ENCODE results near the gene TESMIN.

The TESMIN gene

DNA sequence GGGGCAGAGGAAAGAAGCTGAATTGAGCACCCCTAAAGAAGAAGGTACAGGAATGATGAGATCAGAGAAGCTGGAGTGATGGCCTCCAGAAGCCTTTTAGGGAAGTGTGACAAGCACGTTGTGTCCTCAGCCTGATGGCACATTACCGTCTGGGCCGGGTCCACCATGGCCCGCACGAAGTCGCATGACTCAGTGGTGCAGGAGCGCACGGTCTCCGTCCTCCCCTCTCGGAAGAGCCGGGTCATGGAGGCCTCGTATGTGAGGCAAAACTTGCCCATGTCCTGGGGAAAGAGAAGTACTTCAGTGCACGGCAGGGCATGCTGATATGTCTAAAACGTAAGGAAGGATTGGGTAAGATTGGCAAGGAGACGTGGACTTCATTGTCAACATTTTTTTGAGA is 11.2 kb upstream of the TESMIN start:
- DNase-seq (ENCODE audit: low read depth in 2 of 2, low spot score in 1 of 2): no peak

DNA sequence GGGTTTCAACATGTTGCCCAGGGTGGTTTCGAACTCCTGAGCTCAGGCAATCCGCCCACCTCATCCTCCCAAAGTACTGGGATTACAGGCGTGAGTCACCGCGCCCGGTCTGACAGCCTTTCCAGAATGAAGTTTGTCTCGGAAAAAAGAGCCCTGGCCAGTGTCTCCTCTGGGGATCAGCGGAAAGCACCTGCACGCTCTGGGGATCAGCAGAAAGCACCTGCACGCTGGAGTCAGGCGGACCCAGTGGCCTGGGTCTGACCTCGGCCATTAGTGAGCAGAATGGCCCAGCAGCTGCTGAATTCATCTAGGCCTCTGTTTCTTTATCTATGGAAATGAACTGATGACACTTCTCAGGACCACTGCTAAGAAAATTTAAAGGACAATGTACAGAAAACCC is 10.5 kb upstream of the TESMIN start:
- no peak for DNase-seq (ENCODE audit: low read depth in 2 of 2, low spot score in 1 of 2)

DNA sequence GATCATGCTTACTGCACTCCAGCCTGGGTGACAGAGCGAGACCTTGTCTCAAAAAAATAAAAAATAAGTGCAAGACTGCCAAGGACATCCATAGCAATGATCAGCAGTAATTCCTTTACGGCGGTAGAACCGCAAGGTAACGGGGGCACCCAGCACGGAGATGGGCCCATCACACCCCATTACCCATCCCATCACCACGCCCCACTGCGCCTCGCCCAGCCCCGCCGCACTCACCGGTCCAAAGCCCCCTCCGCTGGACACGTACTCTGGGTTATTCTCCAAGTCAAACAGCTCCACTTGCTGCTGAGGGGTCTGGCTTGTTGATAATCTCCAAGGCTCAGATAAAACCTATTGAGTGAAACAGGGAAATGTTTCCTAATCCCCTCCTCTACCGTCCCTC is 8.7 kb upstream of the TESMIN start:
- no peak for DNase-seq (ENCODE audit: low read depth in 2 of 2, low spot score in 1 of 2)

DNA sequence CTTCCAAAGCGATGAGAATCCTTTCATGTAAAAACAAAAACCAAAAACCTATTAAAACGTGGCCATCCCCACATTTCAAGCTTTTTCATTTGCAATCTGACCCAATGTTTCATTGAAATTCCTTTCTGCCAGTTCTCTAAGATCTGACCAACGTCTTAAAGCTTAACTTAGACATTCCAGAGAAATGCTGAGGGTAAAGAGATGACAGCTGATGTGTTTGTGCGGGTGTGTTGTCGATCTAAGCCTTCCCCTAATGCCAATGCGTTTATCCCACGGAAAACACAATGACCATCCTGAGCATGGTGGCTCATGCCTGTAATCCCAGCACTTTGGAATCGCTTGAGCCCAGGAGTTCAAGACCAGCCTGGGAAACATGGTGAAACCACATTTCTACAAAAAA is 6.4 kb upstream of the TESMIN start:
- no peak for DNase-seq (ENCODE audit: low read depth in 2 of 2, low spot score in 1 of 2)

DNA sequence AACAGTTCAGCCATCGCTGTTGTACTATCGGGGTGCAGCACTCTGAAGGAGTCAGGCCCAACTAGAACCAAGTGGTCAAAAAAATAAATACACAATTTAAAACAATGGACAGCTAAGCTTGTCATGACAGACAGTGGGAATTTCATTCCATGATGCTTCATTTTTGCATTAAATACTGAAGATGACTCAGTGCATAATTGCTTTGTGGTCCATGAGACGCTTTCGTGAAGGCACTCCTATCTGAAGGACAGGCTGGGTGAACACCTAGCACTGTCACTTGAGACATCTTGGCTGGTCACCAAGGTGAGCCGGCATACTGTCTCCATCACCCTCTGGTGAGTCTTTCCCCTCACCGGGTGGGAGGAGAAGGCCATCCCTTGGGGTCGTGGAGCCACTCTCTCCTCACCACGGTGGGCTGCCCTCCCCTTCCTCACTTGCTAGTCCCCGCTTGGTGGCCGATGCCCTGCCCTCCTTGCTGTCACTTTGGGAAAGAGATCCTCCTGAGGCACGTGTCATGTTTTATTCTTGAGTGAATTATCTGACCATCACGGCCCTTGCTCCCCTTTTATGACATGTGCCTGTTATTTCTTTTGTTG is 4.9 kb upstream of the TESMIN start:
- DNase-seq (ENCODE audit: low read depth in 2 of 2, low spot score in 1 of 2): no peak

DNA sequence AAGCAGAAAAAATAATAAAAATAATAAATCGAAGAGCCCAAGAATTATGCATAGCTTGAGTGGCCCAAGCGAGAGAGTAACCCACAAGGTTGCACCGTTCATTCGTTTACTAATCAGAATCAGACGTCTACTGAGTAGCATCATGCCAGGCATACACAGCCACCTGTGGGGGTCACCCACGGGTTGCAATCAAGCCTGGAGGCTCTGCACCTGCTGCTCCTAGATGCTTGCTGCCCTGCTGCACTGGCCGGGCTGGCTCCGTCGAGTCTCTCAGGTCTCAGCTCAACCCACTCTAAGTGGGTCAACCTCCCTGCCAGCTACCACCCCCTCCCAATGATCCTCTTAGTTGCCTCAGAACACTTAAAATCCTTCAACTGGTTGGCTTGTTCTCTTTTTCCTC is 2.0 kb upstream of the TESMIN start:
- DNase-seq (ENCODE audit: low read depth in 2 of 2, low spot score in 1 of 2): no peak

DNA sequence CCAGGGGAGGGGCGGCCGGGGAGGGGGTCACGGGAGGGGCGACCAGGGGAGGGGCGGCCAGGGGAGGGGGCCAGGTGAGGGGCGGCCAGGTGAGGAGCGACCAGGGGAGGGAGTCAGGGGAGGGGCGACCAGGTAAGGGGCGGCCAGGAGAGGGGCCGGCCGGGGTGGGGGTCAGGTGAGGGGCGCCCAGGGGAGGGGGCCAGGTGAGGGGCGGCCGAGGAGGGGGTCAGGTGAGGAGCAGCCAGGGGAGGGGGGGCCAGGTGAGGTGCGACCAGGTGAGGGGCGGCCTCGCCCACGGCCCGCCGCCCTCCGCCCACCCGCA is 355 bp downstream of the TESMIN start:
- no peak for DNase-seq (ENCODE audit: low read depth in 2 of 2, low spot score in 1 of 2)

DNA sequence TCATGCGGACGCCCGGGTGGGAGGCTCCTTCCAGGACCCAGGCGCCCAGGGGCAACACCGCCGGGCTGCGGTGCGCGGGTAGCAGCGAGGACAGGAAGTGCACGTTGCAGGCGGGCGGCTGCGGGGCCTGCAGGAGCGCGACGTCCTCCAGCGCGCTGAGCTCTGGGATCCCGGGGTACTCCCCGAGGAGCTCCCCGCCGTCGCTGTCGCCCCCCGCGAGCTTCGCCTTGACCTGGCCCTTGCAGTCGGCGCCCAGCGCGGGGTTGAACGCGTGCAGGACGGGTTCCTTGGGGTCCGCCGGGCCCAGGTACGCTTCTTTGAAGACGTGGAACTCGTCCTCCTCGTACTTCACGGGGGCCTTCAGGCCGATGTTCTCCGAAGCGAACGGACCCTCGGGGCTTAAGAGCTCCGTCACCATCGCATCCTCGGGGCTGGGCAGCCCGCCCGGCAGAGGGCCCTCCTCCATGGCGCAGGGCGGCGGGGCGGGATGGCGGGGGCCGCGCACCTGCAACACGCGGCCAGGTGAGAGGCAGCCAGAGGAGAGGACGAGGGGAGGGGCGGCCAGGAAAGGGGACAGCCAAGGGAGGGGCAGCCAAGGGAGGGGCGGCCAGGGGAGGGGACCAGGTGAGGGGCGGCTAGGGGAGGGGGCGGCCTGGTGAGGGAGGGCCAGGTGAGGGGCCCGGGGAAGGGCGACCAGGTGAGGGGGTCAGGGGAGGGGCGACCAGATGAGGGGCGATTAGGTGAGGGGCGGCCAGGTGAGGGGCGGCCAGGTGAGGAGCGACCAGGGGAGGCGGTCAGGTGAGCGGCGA is 921 bp downstream of the TESMIN start:
- no peak for DNase-seq (ENCODE audit: low read depth in 2 of 2, low spot score in 1 of 2)

DNA sequence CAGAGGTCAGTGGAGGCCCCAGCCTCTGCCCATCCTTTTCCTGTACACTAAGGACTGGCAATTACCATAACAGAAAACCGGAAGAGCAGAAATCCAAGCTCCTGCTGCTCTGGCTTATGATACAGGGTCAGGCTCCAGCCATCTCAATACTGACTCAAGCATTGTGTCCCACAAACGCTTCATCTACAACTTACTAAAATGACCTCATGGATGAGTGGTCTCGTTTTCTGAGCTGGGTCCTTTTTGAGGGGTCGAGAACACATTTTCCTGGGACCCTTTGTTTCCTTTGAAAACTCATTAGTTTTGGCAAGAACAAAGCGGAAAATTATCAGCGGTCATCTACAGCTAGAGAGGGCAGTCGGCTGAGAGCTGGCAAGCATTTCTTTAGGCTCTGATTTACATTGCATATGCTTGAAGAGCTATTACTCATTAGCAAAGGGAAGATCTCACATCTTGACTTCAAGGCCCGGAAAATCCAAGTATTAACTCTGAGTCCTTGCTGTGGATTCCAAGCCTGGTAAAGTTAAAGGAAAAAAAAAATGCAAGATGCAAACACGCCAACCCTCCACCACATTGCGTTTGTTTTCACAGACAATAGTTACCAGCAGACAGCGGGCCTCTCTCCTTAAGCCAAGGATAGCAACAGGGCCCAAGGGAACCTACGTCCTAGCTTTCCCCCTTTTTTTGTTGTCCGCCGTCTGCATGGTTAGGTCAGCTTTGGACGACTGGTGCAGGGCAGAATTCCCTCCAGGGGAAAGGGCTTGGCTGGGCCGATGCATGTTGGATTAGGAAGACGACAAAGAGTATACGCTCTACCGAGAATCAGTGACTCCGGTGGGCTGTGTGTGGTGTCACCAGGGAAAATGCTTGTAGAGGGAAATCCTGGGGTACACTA is 1.8 kb downstream of the TESMIN start:
- DNase-seq (ENCODE audit: low read depth in 2 of 2, low spot score in 1 of 2): no peak

DNA sequence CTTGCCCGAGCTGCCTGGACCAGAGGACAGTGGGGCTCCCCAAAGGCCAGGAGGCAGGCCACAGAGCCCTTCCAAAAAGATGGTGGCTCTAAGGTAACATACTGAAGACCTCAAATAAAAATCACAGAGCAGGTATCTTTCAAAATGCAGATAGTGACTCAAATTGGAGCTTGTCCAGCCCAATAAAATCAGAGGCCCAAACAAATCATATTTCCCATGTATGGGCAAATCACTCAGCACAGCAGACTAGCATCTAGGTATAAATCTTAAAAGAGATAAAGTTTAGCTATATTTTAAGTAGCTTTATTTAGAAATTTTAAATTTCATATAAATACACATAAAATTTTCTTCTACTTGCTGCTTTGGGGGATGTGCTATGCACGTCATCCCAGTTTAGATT is 3.3 kb downstream of the TESMIN start:
- DNase-seq (ENCODE audit: low read depth in 2 of 2, low spot score in 1 of 2): no peak

DNA sequence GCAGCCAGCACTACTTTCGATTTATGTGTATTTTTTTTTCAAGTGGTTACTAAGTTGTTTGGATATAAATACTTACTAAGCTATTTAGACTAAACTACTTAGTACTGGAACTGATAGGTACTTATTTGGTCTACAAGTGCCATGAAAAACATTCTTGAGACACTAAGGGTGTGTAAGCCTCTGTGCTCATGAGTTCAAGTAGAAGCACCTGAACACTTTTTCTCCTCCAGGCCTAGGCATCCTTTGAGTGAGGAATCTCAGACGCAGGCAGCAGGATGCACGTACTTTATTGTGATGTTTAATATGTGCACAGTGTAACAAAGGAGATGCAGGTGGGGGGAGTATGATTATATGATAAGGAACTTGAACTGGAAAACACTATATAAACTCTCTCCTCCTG is 7.8 kb downstream of the TESMIN start:
- DNase-seq (ENCODE audit: low read depth in 2 of 2, low spot score in 1 of 2): no peak

DNA sequence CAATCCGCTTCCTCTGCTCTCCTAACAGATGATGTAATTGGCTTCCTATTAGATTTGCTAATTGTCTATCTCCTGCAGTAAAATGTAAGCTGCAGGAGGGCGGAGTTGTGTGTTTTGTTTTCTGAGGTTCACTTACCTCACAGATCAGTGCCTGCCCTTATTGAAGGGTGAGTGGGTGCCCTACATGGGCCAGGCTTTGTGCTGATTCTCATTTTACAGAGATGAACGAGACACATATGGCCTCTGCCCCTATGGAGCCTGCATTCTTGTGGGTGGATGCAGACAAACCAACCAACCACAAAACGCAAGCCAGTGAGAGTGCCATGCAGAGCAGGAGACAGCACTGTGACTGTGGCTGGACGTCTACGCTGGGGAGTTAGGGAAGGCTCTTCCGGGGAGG is 9.9 kb downstream of the TESMIN start:
- DNase-seq (ENCODE audit: low read depth in 2 of 2, low spot score in 1 of 2): no peak

DNA sequence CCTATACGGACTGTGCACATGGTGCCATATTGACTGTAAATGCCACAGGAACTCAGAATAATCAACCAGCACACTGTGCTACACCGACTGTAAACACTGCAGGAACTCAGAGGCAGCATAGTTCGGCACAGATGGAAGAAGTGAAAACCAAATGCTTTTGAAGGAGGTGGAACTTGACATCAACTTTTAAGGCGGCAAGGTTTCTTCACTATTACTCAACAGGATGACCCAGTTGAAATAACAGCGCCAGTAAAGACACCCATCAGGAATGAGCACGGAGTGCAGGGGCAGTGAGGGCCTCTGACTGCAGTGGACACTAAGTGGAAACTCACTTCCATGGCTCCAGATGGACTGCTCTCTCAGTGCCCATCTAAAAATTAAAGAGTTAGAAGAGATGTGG is 15.7 kb downstream of the TESMIN start:
- DNase-seq (ENCODE audit: low read depth in 2 of 2, low spot score in 1 of 2): no peak

DNA sequence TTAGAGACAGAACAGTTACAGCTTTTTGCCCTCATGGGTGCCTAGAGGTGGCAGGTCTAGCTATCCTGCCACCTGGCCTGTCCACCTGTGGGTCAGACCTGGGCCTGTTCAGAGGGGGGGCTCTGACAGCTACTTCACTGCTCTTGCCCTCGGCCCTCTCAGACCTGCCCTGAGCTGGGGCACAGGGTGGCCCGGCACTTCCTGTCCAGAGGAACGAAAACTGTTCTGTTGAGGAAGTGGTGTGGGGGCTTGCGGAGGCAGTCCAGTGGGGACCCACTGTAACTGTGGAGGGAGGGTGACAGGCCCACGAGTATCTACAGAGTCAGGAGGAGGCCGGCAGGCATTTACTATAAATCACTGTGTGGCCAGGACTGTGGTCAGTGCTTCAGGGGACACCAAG is 16.2 kb downstream of the TESMIN start:
- no peak for DNase-seq (ENCODE audit: low read depth in 2 of 2, low spot score in 1 of 2)

DNA sequence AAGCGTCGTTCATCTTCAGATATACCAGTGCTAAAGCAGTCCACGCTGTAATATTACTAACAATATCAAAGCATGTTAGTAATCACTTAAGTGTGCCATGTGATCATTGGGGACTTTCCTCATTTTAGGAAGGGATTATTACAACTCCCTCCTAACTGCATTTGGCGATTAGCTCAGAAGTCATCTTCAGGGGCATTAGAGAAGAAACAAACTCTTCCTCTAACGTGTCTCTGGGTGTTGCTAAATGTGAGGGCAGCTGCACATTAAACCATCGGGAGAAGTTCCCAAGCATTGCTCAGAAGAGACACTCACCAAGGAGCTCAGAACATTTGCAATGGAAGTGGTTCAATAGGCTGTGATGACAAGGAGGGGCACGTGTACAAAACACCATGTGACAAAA is 17.2 kb downstream of the TESMIN start:
- DNase-seq (ENCODE audit: low read depth in 2 of 2, low spot score in 1 of 2): no peak

DNA sequence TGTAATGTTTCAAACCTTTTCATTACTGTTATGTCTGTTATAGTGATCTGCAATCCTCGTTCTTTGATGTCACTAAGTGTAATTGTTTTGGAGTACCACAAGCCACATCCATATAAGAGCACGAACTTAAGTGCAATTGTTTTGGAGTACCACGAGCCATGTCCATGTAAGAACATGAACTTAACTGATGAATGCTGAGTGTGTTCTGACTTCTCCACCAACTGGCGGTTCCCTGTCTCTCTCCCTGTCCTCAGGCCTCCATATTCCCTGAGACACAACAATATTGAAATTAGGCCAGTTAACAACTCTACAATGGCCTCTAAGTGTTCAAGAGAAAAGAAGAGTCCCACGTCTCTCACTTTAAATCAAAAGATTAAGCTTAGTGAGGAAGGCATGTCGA is 23.5 kb downstream of the TESMIN start:
- no peak for DNase-seq (ENCODE audit: low read depth in 2 of 2, low spot score in 1 of 2)

DNA sequence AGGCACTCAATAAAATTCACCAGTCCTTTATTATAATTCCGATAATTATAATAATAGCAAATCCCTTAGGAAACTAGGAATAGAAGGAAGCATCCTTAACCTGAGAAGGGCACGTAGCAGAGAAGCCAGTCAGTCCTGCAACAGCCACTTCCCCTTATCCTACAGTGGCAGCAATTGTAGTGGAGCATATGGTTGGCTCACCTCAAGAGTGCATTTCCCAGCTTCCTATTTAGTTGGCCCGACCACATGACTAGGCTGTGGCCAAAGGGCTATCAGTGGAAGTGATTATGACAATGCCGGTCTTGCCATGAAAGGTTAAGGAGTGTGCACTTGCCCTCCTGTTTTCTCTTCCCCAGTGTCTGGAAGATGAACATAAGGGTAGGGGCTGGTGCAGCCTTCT is 27.0 kb downstream of the TESMIN start:
- DNase-seq (ENCODE audit: low read depth in 2 of 2, low spot score in 1 of 2): no peak

DNA sequence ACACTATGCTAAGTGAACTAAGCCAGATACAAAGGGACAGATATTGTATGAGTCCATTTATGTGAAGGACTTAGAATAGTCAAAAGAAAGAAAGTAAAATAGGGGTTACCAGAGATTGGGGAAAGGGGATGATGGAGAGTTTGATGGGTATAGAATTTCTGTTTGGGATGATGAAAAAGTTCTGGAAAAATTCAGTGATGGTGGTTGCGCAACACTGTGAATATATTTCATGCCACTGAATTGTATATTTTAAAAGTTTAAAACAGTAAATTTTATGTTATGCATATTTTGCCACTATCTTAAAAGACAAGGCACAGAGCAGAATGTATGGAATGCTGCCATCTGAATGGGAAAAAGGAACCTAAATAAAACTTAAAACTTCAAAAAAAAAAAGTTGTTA is 29.2 kb downstream of the TESMIN start:
- no peak for DNase-seq (ENCODE audit: low read depth in 2 of 2, low spot score in 1 of 2)

DNA sequence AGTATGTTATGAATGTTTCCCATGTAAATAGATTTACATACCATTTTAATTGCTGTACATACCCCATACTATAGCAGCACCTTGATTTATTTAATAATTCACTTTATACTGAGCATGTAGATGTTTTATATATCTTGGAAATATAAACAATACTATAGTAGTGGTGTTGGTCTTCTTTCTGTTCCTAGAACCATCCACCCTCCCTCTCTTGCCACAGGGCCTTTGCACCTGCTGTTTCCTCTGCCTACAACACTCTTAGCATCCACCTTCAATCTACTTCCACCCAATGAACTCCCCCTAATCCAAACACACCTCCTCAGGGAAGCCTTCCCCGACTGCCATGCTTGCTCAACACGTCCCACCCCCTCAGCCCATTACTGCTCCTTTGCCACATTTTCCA is 30.2 kb downstream of the TESMIN start:
- no peak for DNase-seq (ENCODE audit: low read depth in 2 of 2, low spot score in 1 of 2)

DNA sequence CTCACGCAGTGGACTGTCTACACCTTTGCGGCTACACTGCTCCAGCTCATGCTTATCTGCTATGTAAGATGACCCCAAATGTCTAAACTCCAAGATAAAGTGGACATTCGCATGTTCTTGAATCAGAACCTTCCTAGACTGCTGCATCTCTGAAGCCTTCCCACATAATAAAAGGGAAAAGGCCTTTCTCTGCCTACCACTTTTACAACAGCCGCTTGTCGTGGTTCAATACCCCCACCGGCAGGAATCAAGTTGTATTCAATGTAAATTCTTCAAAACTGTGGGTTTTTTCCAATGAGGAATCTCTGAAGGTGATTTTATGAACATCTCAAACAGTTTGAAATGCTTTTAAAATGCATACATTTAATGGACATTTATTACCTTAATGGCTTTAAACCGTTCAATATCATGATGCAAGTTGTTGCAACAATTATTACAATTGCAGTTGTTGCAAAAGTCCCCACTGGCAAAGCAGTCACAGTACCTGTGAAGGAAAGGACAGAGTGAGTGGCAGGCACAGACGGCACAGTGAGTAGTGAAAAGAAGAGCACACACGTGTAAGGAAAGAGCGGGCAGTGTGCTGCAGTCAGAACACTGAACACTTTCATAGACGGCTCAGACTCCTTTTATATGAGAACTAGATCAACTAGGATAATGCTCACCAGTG is 35.7 kb downstream of the TESMIN start:
- DNase-seq (ENCODE audit: low read depth in 2 of 2, low spot score in 1 of 2): no peak

DNA sequence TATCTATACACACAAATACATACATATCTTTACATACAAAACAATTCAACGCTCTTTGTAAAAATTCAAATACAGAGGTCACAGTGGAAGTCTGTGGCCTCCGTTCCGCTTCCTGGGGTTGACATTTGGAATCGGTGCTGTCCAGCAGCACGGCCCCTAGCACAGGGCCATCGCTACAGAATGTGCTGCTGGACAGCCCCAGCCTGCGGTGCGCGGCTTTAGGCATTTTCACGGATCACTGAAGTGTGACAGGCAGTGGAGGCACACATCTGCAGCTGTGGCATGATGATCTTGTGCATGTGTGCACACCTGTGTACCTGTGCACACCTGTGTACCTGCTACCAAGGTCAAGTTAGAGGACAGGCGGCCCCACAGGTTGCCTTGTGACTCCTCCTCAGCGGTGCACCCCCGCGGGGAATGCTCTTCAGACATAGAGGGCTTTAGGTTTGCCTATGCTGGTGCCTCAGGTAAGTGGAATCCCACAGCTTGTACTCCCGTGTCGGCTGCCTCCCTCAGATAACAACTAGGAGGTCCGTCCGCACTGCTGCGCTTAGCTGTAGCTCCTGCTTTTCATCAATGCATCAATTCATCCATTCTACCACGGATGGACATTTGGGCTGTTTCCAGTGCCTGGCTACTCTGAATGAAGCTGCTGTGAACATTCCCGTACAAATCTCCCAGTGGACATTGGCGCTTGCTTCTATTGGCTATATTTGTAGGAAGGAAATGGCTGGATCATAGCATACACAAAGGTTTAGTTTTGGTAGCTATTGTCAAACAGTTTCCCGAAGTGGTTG is 37.1 kb downstream of the TESMIN start:
- DNase-seq (ENCODE audit: low read depth in 2 of 2, low spot score in 1 of 2): no peak

Data from stimulated activated CD8-positive, alpha-beta memory T cell treated with anti-CD3 and anti-CD28 coated beads, Interleukin-4, amount 100 ng/mL, for 1 hour (primary cell).